Subcutaneous adipose tissue (tissue), 4 donors: ENCODE results near the gene NRXN3. TPM values are rescaled to one million over a fixed set of nuclear protein-coding genes. Genes with fewer than 3 reads are reported as not detected.

Experiments
- CTCF ChIP-seq: fragments of 450-650 bp; IDR thresholded peaks from one replicate; pipeline ENCODE4 v1.5.1; 2016; ENCODE audit warnings: low read depth, mild to moderate bottlenecking, control low read depth, antibody characterized with exemption, moderate library complexity
- total RNA-seq, 4 donors: library from RNA; depleted of rRNA; stranded (reverse); fragments of >200 nt; gene quantifications; one replicate each; pipeline ENCODE4 v1.1.0, GENCODE V29; 2016

Gene NRXN3
- total RNA-seq, 4 donors from 2014 or later: 0.57 to 2.4 (median 1.1) TPM; not detected in 1

- no peak for TF ChIP-seq CTCF
Observed at GRCh38 chr14:78207414-78207813, 37.2 kb downstream of the NRXN3 start.

- no peak for TF ChIP-seq CTCF
Observed at GRCh38 chr14:78220273-78220672, 50.1 kb downstream of the NRXN3 start.

GRCh38 chr14:78222746-78223145, 52.6 kb downstream of the NRXN3 start:
- no peak for TF ChIP-seq CTCF

GRCh38 chr14:78227248-78228077, 57.3 kb downstream of the NRXN3 start:
- TF ChIP-seq CTCF: no peak

- no peak for TF ChIP-seq CTCF
Observed at GRCh38 chr14:78228702-78229327, 58.6 kb downstream of the NRXN3 start.

- no peak for TF ChIP-seq CTCF
Observed at GRCh38 chr14:78232231-78233000, 62.2 kb downstream of the NRXN3 start.

GRCh38 chr14:78238141-78238540, 68.0 kb downstream of the NRXN3 start:
- no peak for TF ChIP-seq CTCF
